NCI-H2196 (cell line): ENCODE measurements around the gene SPATA19.

ENCODE experiments used
- DNase-seq: peaks from one replicate; lab custom pipeline; 2025; ENCODE audit not compliant: unreplicated experiment; lab: John Stamatoyannopoulos, UW

The SPATA19 gene

GRCh38 chr11:133819114-133819513, 26.2 kb downstream of the SPATA19 start:
- no peak for DNase-seq

GRCh38 chr11:133818302-133818701, 27.0 kb downstream of the SPATA19 start:
- no peak for DNase-seq

GRCh38 chr11:133817449-133817848, 27.9 kb downstream of the SPATA19 start:
- no peak for DNase-seq

- no peak for DNase-seq
These were observed 29.0 kb downstream of the SPATA19 start for GRCh38 chr11:133816146-133816870.

GRCh38 chr11:133815636-133816035, 29.7 kb downstream of the SPATA19 start:
- no peak for DNase-seq

- no peak for DNase-seq
These were observed 30.7 kb downstream of the SPATA19 start for GRCh38 chr11:133814588-133815100.

- DNase-seq, result no peak
These were observed 33.2 kb downstream of the SPATA19 start for GRCh38 chr11:133811850-133812685.

GRCh38 chr11:133810766-133811165, 34.5 kb downstream of the SPATA19 start:
- DNase-seq, result no peak

GRCh38 chr11:133809569-133810491, 35.5 kb downstream of the SPATA19 start:
- DNase-seq, result no peak

GRCh38 chr11:133808393-133809140, 36.7 kb downstream of the SPATA19 start:
- no peak for DNase-seq

- no peak for DNase-seq
These were observed 42.3 kb downstream of the SPATA19 start for GRCh38 chr11:133803026-133803425.

GRCh38 chr11:133801356-133801755, 44.0 kb downstream of the SPATA19 start:
- DNase-seq, result no peak

GRCh38 chr11:133800666-133801065, 44.6 kb downstream of the SPATA19 start:
- no peak for DNase-seq

GRCh38 chr11:133797554-133797953, 47.8 kb downstream of the SPATA19 start:
- DNase-seq, result no peak

- DNase-seq, result no peak
These were observed 49.1 kb downstream of the SPATA19 start for GRCh38 chr11:133796043-133796795.

GRCh38 chr11:133795088-133795487, 50.2 kb downstream of the SPATA19 start:
- DNase-seq, result no peak

- no peak for DNase-seq
These were observed 51.1 kb downstream of the SPATA19 start for GRCh38 chr11:133794205-133794604.

GRCh38 chr11:133793271-133794035, 51.9 kb downstream of the SPATA19 start:
- DNase-seq, result no peak

- no peak for DNase-seq
These were observed 54.3 kb downstream of the SPATA19 start for GRCh38 chr11:133790995-133791394.
